Measurements from ENCODE around the gene PLA2G4F.
"Not testable (repeated sequence)": the region's sequence is repeated elsewhere in the genome, so short reads cannot be mapped to it uniquely, and the experiment has no call there.

PLA2G4F gene

DNA sequence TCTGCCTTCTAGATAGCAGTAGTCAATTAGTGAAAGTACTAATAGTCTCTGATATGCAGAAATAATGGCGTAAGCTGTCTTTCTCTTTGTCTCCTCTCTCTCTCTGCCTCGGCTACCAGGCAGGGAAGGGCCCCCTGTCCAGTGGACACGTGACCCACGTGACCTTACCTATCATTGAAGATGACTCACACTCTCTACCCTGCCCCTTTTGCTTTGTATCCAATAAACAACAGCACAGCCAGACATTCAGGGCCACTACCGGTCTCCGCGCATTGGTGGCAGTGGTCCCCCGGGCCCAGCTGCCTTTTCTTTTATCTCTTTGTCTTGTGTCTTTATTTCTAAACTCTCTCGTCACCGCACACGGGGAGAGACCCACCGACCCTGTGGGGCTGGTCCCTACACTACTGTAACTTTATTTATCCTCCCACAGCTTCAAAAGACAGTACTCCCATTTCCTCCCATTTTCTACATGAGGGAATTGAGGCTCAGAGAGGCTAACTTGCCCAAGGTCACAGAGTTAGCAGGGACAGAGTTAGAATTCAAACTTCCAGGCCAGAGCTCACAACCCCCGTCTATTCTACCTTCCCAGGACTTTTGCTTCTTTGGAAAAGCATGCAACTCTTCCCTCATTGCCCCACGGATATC, 64.6 kb downstream of the PLA2G4F start:
- H3K4me3 ChIP-seq (ENCODE audit: low read depth, low read length); H3K27ac ChIP-seq (ENCODE audit: extremely low read depth, low read depth, low read length); CTCF ChIA-PET; H3K36me3 ChIP-seq (ENCODE audit: control insufficient read depth in 2 of 2, insufficient read depth in 1 of 2, low read length in 2 of 2); H3K4me1 ChIP-seq (ENCODE audit: control insufficient read depth, insufficient read depth, low read length); H3K9me3 ChIP-seq (ENCODE audit: control insufficient read depth, insufficient read depth, low read depth, low read length); POLR2A ChIA-PET: not testable (repeated sequence)

DNA sequence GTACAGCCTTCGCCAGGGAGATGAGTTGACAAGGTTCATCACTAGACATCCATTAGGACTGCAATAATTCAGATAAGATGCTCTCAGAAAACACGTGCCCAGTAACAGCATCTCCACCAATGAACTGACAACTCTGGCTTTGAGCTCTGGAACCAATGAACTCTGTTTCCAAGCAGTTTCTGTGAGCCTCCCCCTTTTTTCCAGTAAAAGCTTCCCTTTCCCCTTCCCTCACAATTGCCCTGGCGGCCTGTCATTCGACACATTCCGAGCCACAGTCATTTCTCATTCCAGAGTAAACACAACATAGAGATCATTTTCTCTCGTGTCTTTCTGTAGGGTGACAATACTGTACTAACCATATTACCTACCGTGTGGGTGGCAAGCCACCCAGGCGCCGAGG, 65.7 kb downstream of the PLA2G4F start:
- H3K4me1 ChIP-seq (ENCODE audit: control insufficient read depth, insufficient read depth, low read length): 0 out of 2 replicates have a peak, but pooled peaks cover 3% of the 10 kb centered on the region
- TF ChIP-seq, protein P1, sequence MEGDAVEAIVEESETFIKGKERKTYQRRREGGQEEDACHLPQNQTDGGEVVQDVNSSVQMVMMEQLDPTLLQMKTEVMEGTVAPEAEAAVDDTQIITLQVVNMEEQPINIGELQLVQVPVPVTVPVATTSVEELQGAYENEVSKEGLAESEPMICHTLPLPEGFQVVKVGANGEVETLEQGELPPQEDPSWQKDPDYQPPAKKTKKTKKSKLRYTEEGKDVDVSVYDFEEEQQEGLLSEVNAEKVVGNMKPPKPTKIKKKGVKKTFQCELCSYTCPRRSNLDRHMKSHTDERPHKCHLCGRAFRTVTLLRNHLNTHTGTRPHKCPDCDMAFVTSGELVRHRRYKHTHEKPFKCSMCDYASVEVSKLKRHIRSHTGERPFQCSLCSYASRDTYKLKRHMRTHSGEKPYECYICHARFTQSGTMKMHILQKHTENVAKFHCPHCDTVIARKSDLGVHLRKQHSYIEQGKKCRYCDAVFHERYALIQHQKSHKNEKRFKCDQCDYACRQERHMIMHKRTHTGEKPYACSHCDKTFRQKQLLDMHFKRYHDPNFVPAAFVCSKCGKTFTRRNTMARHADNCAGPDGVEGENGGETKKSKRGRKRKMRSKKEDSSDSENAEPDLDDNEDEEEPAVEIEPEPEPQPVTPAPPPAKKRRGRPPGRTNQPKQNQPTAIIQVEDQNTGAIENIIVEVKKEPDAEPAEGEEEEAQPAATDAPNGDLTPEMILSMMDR (tag by site-specific recombination; IDR thresholded peaks at IDR 0.05): no peak
- TF ChIP-seq ZNF157 (tag by site-specific recombination; IDR thresholded peaks at IDR 0.05) (no peak), ZNF596 (tag by site-specific recombination; IDR thresholded peaks at IDR 0.05) (no peak), ZNF114 (tag by site-specific recombination; IDR thresholded peaks at IDR 0.05) (no peak), ZNF530 (tag by site-specific recombination; IDR thresholded peaks at IDR 0.05; ENCODE audit: low read depth) (no peak), ZSCAN23 (tag by site-specific recombination; IDR thresholded peaks at IDR 0.05) (no peak), EGR2 (tag by site-specific recombination; IDR thresholded peaks at IDR 0.05; ENCODE audit: low read depth) (no peak), ZNF350 (tag by site-specific recombination; IDR thresholded peaks at IDR 0.05) (no peak), ZNF416 (tag by site-specific recombination; IDR thresholded peaks at IDR 0.05) (no peak), ZNF654 (tag by site-specific recombination; IDR thresholded peaks at IDR 0.05; ENCODE audit: low read depth) (no peak)
- TF ChIP-seq, protein P2, sequence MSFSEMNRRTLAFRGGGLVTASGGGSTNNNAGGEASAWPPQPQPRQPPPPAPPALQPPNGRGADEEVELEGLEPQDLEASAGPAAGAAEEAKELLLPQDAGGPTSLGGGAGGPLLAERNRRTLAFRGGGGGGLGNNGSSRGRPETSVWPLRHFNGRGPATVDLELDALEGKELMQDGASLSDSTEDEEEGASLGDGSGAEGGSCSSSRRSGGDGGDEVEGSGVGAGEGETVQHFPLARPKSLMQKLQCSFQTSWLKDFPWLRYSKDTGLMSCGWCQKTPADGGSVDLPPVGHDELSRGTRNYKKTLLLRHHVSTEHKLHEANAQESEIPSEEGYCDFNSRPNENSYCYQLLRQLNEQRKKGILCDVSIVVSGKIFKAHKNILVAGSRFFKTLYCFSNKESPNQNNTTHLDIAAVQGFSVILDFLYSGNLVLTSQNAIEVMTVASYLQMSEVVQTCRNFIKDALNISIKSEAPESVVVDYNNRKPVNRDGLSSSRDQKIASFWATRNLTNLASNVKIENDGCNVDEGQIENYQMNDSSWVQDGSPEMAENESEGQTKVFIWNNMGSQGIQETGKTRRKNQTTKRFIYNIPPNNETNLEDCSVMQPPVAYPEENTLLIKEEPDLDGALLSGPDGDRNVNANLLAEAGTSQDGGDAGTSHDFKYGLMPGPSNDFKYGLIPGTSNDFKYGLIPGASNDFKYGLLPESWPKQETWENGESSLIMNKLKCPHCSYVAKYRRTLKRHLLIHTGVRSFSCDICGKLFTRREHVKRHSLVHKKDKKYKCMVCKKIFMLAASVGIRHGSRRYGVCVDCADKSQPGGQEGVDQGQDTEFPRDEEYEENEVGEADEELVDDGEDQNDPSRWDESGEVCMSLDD (tag by site-specific recombination; IDR thresholded peaks at IDR 0.05): no peak
- TF ChIP-seq, protein P3, sequence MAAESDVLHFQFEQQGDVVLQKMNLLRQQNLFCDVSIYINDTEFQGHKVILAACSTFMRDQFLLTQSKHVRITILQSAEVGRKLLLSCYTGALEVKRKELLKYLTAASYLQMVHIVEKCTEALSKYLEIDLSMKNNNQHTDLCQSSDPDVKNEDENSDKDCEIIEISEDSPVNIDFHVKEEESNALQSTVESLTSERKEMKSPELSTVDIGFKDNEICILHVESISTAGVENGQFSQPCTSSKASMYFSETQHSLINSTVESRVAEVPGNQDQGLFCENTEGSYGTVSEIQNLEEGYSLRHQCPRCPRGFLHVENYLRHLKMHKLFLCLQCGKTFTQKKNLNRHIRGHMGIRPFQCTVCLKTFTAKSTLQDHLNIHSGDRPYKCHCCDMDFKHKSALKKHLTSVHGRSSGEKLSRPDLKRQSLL (tag by site-specific recombination; IDR thresholded peaks at IDR 0.05): no peak
- TF ChIP-seq, protein P4, sequence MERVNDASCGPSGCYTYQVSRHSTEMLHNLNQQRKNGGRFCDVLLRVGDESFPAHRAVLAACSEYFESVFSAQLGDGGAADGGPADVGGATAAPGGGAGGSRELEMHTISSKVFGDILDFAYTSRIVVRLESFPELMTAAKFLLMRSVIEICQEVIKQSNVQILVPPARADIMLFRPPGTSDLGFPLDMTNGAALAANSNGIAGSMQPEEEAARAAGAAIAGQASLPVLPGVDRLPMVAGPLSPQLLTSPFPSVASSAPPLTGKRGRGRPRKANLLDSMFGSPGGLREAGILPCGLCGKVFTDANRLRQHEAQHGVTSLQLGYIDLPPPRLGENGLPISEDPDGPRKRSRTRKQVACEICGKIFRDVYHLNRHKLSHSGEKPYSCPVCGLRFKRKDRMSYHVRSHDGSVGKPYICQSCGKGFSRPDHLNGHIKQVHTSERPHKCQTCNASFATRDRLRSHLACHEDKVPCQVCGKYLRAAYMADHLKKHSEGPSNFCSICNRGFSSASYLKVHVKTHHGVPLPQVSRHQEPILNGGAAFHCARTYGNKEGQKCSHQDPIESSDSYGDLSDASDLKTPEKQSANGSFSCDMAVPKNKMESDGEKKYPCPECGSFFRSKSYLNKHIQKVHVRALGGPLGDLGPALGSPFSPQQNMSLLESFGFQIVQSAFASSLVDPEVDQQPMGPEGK (tag by site-specific recombination; IDR thresholded peaks at IDR 0.05): no peak
- CTCF ChIA-PET: interaction anchor here (0.6 to 1.9 kb wide), 4 partner anchors 13 to 44 kb away, joined by 3 to 7 read pairs (median 4); no protein-coding TSS in a partner anchor

DNA sequence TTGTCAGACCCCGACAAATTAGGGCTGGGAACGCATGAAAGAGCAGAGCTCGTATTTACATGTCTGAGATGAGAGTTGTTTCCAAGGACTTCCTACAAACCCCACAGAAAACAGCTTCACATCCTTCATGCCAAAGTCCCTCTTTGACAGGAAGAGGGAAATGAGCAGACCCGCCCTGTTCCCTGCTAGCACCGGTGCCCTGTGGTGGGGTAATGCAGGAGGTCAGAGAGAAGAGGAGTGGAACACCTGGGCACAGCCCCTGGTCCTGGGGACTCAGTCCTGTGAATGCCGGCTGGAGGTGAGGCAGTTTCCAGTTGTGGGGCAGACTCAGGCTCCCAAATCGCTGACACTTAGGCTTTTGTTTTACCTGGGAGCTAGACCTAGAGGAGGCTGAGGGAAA, 66.1 kb downstream of the PLA2G4F start:
- Histone ChIP-seq H3K27ac (ENCODE audit: extremely low read depth, low read depth, low read length) (no peak overlapping the region), H3K36me3 (ENCODE audit: control insufficient read depth in 2 of 2, insufficient read depth in 1 of 2, low read length in 2 of 2) (no peaks in the 10 kb centered on the region), H3K4me3 (ENCODE audit: low read depth, low read length) (no peak overlapping the region), H3K4me1 (ENCODE audit: control insufficient read depth, insufficient read depth, low read length) (0 out of 2 replicates have a peak, but pooled peaks cover 3% of the 10 kb centered on the region), H3K9me3 (ENCODE audit: control insufficient read depth, insufficient read depth, low read depth, low read length) (no peaks in the 10 kb centered on the region)
- ChIA-PET POLR2A (no interaction called here), CTCF (interaction anchor here (0.6 to 1.9 kb wide), 3 partner anchors 13 to 44 kb away, joined by 4 to 7 read pairs (median 4); no protein-coding TSS in a partner anchor)
- no peak for TF ChIP-seq ZNF529 (tag by site-specific recombination; IDR thresholded peaks at IDR 0.05; ENCODE audit: insufficient replicate concordance)
- TF ChIP-seq, protein P5, sequence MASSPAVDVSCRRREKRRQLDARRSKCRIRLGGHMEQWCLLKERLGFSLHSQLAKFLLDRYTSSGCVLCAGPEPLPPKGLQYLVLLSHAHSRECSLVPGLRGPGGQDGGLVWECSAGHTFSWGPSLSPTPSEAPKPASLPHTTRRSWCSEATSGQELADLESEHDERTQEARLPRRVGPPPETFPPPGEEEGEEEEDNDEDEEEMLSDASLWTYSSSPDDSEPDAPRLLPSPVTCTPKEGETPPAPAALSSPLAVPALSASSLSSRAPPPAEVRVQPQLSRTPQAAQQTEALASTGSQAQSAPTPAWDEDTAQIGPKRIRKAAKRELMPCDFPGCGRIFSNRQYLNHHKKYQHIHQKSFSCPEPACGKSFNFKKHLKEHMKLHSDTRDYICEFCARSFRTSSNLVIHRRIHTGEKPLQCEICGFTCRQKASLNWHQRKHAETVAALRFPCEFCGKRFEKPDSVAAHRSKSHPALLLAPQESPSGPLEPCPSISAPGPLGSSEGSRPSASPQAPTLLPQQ (tag by site-specific recombination; IDR thresholded peaks at IDR 0.05): no peak
- TF ChIP-seq ZNF530 (tag by site-specific recombination; IDR thresholded peaks at IDR 0.05; ENCODE audit: low read depth): no peak
- no peak for TF ChIP-seq ZNF596 (tag by site-specific recombination; IDR thresholded peaks at IDR 0.05)
- TF ChIP-seq ZNF791 (tag by site-specific recombination; IDR thresholded peaks at IDR 0.05): no peak

More for the DNA sequence above, 65.7 kb downstream of the PLA2G4F start:
- H3K36me3 ChIP-seq (ENCODE audit: control insufficient read depth in 2 of 2, insufficient read depth in 1 of 2, low read length in 2 of 2): no peaks in the 10 kb centered on the region
- POLR2A ChIA-PET: no interaction called here
- no peak overlapping the region for H3K27ac ChIP-seq (ENCODE audit: extremely low read depth, low read depth, low read length)
- no peak overlapping the region for H3K4me3 ChIP-seq (ENCODE audit: low read depth, low read length)
- H3K9me3 ChIP-seq (ENCODE audit: control insufficient read depth, insufficient read depth, low read depth, low read length): no peaks in the 10 kb centered on the region

All from HEK293 (cell line).